ENCODE data around the gene SVOPL. TPM values are rescaled to one million over a fixed set of nuclear protein-coding genes. Genes with fewer than 3 reads are reported as not detected.

Gene SVOPL
- total RNA-seq, 4 donors from 2014 or later, result 0.28 to 1.5 TPM; not detected in 2

DNA sequence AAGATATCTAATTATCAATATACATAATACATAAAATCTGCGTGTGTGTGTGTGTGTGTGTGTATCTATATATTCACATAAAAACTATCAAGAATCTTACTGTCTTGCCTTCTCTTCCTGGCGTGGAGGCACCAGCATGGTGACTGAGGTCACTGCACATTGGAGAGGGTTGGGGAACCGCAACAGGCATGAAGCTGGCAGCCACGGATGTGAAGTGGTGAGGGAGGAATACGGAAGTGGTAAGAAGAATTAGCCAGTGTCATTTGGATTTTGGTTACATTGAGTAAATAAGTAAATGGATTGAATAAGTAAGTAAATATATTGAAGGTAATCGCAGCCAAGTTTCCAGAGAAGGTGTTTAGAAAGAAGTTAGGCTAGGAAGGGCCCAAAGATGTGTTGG, 156.0 kb downstream of the SVOPL start:
- Histone ChIP-seq H3K27me3 (no peaks in the 10 kb centered on the region), H3K4me1 (no peaks in the 10 kb centered on the region), H3K4me3 (no peak overlapping the region), H3K9me3 (no peaks in the 10 kb centered on the region), H3K36me3 (no peaks in the 10 kb centered on the region), H3K27ac (no peak overlapping the region)
- intact Hi-C loops (cut with DNase I; ENCODE audit: low total_unique reads), result no loop called here
- DNase-seq, result no peak
- TF ChIP-seq POLR2A (IDR thresholded peaks at IDR 0.05) (no peak), CTCF (IDR thresholded peaks at IDR 0.05) (no peak)

Small RNA genes within 50 kb of the gene (small RNA-seq; reads per million reads assigned to genes)
- not detected for gene RF00561

Other genes with a start within 250 kb of the SVOPL start
- gene TRIM24, start 241.1 kb downstream of the SVOPL start, total RNA-seq, result 10 to 100 TPM in 2 of 4 donors, 1 to 10 TPM in 2; 5.9 to 20.6 (median 14.7) TPM
- under 1 TPM in 1 of 4 donors, not detected in 3; 0.35 TPM for gene TMEM213, start 96.6 kb upstream of the SVOPL start, total RNA-seq
- not detected for gene ATP6V0A4, start 96.8 kb upstream of the SVOPL start, total RNA-seq

Data from uterus (tissue), 4 donors.